ENCODE results near the gene ZNF385B. TPM values are rescaled to one million over a fixed set of nuclear protein-coding genes. Genes with fewer than 3 reads are reported as not detected.

Gene ZNF385B
- total RNA-seq, 1 experiment from 2014 or later, result 2.2 TPM

GRCh38 chr2:179650420-179650819 lies 211.0 kb downstream of the ZNF385B start:
- Mint-ChIP-seq H3K4me3 (no peak overlapping the region), H3K4me1 (peaks cover 9% of the 10 kb centered on the region), H3K27me3 (ENCODE audit: low read depth) (no peaks in the 10 kb centered on the region), H3K36me3 (no peaks in the 10 kb centered on the region), H3K27ac (no peak overlapping the region), H3K9me3 (no peaks in the 10 kb centered on the region)
- POLR2A ChIA-PET, result no interaction called here
- TF ChIP-seq ATF6 (CRISPR knock-in tag; IDR thresholded peaks at IDR 0.05) (no peak), ZNF512 (CRISPR knock-in tag; IDR thresholded peaks at IDR 0.05; ENCODE audit: borderline replicate concordance) (no peak), FOXK1 (CRISPR knock-in tag; IDR thresholded peaks at IDR 0.05) (no peak), ATF2 (CRISPR knock-in tag; IDR thresholded peaks at IDR 0.05; ENCODE audit: borderline replicate concordance, low read depth) (no peak), FOXP4 (CRISPR knock-in tag; IDR thresholded peaks at IDR 0.05) (no peak), E2F1 (CRISPR knock-in tag; IDR thresholded peaks at IDR 0.05) (no peak), ZNF425 (CRISPR knock-in tag; conservative IDR thresholded peaks at IDR 0.05) (no peak)
- ATAC-seq (no peak), DNase-seq (ENCODE audit: low spot score) (no peak)
- CTCF ChIA-PET, result no interaction called here

GRCh38 chr2:179646862-179647587 lies 214.4 kb downstream of the ZNF385B start:
- H3K4me3 Mint-ChIP-seq, result no peak overlapping the region
- no peaks in the 10 kb centered on the region for H3K9me3 Mint-ChIP-seq
- H3K27ac Mint-ChIP-seq, result no peak overlapping the region
- ATAC-seq, result no peak
- peaks cover 2% of the 10 kb centered on the region; the same call in 1 of the 2 replicates for H3K4me1 Mint-ChIP-seq
- no peak for DNase-seq (ENCODE audit: low spot score)
- H3K36me3 Mint-ChIP-seq, result no peaks in the 10 kb centered on the region
- TF ChIP-seq MYBL2 (CRISPR knock-in tag; IDR thresholded peaks at IDR 0.05), result no peak
- TF ChIP-seq NR1H2 (CRISPR knock-in tag; IDR thresholded peaks at IDR 0.05), result no peak
- TF ChIP-seq MXD4 (CRISPR knock-in tag; IDR thresholded peaks at IDR 0.05; ENCODE audit: borderline replicate concordance), result no peak
- TF ChIP-seq NFYB (CRISPR knock-in tag; conservative IDR thresholded peaks at IDR 0.05; ENCODE audit: low read depth), result no peak
- no peak for TF ChIP-seq ZNF219 (CRISPR knock-in tag; IDR thresholded peaks at IDR 0.05; ENCODE audit: borderline replicate concordance)
- no peak for TF ChIP-seq NFE2L1 (CRISPR knock-in tag; IDR thresholded peaks at IDR 0.05)
- TF ChIP-seq ZNF396 (CRISPR knock-in tag; IDR thresholded peaks at IDR 0.05; ENCODE audit: borderline replicate concordance), result no peak
- ChIA-PET CTCF (no interaction called here), POLR2A (no interaction called here)
- no peaks in the 10 kb centered on the region for H3K27me3 Mint-ChIP-seq (ENCODE audit: low read depth)
